Measurements from ENCODE around the gene NHS. TPM values are rescaled to one million over a fixed set of nuclear protein-coding genes. Genes with fewer than 3 reads are reported as not detected.
A peak's percentile ranks its signal among the peaks of the same experiment; 100 is the strongest.

NHS gene
- total RNA-seq, 1 donor from 2014 or later: 12.1 TPM

DNA sequence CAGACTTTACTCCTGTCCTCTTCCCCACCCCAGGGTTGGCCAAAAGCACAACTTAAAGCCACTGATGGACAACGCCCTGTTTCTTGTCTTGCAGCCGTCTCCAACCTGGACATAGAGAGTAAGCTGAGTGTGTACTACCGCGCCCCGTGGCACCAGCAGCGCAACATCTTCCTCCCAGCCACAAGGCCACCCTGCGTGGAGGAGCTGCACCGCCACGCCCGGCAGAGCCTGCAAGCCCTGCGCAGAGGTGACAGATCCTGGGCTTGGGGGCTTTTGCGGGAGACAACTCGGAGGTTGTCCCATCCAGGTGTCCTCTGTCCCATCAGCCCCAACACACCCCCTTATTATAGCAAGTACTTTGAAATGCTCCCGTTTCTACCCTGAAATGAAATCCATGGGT, 312.6 kb downstream of the NHS start:
- Mint-ChIP-seq H3K27me3 (ENCODE audit: insufficient read depth, low read depth) (no peaks in the 10 kb centered on the region), H3K9me3 (no peaks in the 10 kb centered on the region), H3K4me1 (peaks cover 8% of the 10 kb centered on the region), H3K4me3 (no peak overlapping the region), H3K36me3 (no peaks in the 10 kb centered on the region), H3K27ac (no peak overlapping the region)
- Histone ChIP-seq H3K27ac (no peak overlapping the region), H2AFZ (replicated peaks) (no peak overlapping the region), H3K9ac (no peak overlapping the region), H3K4me1 (no peaks in the 10 kb centered on the region), H3F3A (ENCODE audit: low read depth) (no peaks in the 10 kb centered on the region), H3K4me2 (no peak overlapping the region), H3K79me2 (ENCODE audit: low read depth) (no peaks in the 10 kb centered on the region), H3K4me3 (no peak overlapping the region), H3K27me3 (no peaks in the 10 kb centered on the region), H4K20me1 (ENCODE audit: low read depth) (no peaks in the 10 kb centered on the region), H3K36me3 (no peaks in the 10 kb centered on the region), H3K9me3 (ENCODE audit: low read depth) (no peaks in the 10 kb centered on the region)
- no peak for DNase-seq (ENCODE audit: low spot score)
- TF ChIP-seq, protein P1, sequence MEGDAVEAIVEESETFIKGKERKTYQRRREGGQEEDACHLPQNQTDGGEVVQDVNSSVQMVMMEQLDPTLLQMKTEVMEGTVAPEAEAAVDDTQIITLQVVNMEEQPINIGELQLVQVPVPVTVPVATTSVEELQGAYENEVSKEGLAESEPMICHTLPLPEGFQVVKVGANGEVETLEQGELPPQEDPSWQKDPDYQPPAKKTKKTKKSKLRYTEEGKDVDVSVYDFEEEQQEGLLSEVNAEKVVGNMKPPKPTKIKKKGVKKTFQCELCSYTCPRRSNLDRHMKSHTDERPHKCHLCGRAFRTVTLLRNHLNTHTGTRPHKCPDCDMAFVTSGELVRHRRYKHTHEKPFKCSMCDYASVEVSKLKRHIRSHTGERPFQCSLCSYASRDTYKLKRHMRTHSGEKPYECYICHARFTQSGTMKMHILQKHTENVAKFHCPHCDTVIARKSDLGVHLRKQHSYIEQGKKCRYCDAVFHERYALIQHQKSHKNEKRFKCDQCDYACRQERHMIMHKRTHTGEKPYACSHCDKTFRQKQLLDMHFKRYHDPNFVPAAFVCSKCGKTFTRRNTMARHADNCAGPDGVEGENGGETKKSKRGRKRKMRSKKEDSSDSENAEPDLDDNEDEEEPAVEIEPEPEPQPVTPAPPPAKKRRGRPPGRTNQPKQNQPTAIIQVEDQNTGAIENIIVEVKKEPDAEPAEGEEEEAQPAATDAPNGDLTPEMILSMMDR (IDR thresholded peaks at IDR 0.05): no peak
- TF ChIP-seq EZH2phosphoT487 (IDR thresholded peaks at IDR 0.05) (no peak), EZH2 (IDR thresholded peaks at IDR 0.05) (no peak)

GRCh38 chrX:17689971-17690409, 315.0 kb downstream of the NHS start:
- H3K4me1 Mint-ChIP-seq: peaks cover 10% of the 10 kb centered on the region
- no peaks in the 10 kb centered on the region for H3K9me3 Mint-ChIP-seq
- H4K20me1 ChIP-seq (ENCODE audit: low read depth): no peaks in the 10 kb centered on the region
- no peak overlapping the region for H3K4me3 ChIP-seq
- H3K36me3 ChIP-seq: no peaks in the 10 kb centered on the region
- H3K27me3 Mint-ChIP-seq (ENCODE audit: insufficient read depth, low read depth): no peaks in the 10 kb centered on the region
- H3K79me2 ChIP-seq (ENCODE audit: low read depth): no peaks in the 10 kb centered on the region
- no peak overlapping the region for H2AFZ ChIP-seq (replicated peaks)
- H3K4me2 ChIP-seq: no peak overlapping the region
- H3K27me3 ChIP-seq: no peaks in the 10 kb centered on the region
- H3K27ac ChIP-seq: no peak overlapping the region
- TF ChIP-seq EZH2 (IDR thresholded peaks at IDR 0.05) (no peak), EZH2phosphoT487 (IDR thresholded peaks at IDR 0.05) (no peak)
- TF ChIP-seq, protein P1 (IDR thresholded peaks at IDR 0.05): peak; percentile 72
- no peaks in the 10 kb centered on the region for H3K4me1 ChIP-seq
- DNase-seq (ENCODE audit: low spot score): peak; percentile 72
- no peaks in the 10 kb centered on the region for H3K36me3 Mint-ChIP-seq
- no peak overlapping the region for H3K9ac ChIP-seq
- no peak overlapping the region for H3K4me3 Mint-ChIP-seq
- no peaks in the 10 kb centered on the region for H3F3A ChIP-seq (ENCODE audit: low read depth)
- H3K27ac Mint-ChIP-seq: no peak overlapping the region
- no peaks in the 10 kb centered on the region for H3K9me3 ChIP-seq (ENCODE audit: low read depth)

DNA sequence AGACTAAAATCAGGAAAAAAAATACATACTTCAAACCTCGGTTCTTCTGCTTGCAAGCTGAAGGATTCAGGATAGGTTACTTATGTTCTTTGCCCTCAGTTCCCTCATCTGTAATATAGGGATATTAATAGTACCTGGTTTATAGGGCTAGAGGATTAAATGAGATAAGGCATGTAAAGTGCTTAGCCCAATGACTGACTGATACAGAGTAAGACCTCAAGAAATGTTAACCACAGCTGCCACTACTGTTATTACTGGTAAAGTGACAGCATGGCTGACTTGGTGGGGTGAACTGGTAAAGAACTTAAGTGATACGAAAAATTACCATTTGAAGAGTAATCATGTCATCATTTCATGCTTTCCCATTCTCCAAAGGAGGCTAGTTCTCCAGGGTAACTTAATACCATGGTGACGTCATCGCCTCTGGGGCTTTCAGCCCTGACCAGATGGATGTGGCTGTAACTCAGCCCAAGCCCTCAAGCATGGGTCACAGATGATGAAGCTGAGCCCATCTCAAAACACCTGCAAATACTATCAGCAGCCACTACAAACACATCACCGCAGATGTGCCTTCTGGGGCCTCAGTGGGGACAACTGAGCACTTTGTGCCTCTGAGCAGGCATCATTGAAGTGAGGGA, 317.8 kb downstream of the NHS start:
- peak; percentile 58 for DNase-seq (ENCODE audit: low spot score)
- no peaks in the 10 kb centered on the region for H3F3A ChIP-seq (ENCODE audit: low read depth)
- no peak overlapping the region for H2AFZ ChIP-seq (replicated peaks)
- Mint-ChIP-seq H3K27me3 (ENCODE audit: insufficient read depth, low read depth) (no peaks in the 10 kb centered on the region), H3K4me1 (peaks cover 10% of the 10 kb centered on the region), H3K9me3 (no peaks in the 10 kb centered on the region), H3K4me3 (no peak overlapping the region), H3K27ac (no peak overlapping the region), H3K36me3 (no peaks in the 10 kb centered on the region)
- H3K4me3 ChIP-seq: no peak overlapping the region
- no peaks in the 10 kb centered on the region for H3K27me3 ChIP-seq
- TF ChIP-seq EZH2 (IDR thresholded peaks at IDR 0.05) (no peak), EZH2phosphoT487 (IDR thresholded peaks at IDR 0.05) (no peak)
- TF ChIP-seq, protein P1 (IDR thresholded peaks at IDR 0.05): no peak
- H3K27ac ChIP-seq: no peak overlapping the region
- H3K79me2 ChIP-seq (ENCODE audit: low read depth): no peaks in the 10 kb centered on the region
- H4K20me1 ChIP-seq (ENCODE audit: low read depth): no peaks in the 10 kb centered on the region
- no peak overlapping the region for H3K9ac ChIP-seq
- no peaks in the 10 kb centered on the region for H3K4me1 ChIP-seq
- no peak overlapping the region for H3K4me2 ChIP-seq
- peaks cover 5% of the 10 kb centered on the region for H3K9me3 ChIP-seq (ENCODE audit: low read depth)
- H3K36me3 ChIP-seq: no peaks in the 10 kb centered on the region

Measured in neural progenitor cell (in vitro differentiated cells).